ENCODE data around the gene TTC33. TPM values are rescaled to one million over a fixed set of nuclear protein-coding genes. Genes with fewer than 3 reads are reported as not detected.

Gene TTC33
- total and polyA plus RNA-seq, 2 of the 13 experiments (the other 11 are each of a cell fraction or from before 2014, with no cell fraction given): 4.5 to 20.0 TPM

- TF ChIP-seq HMGXB4 (CRISPR knock-in tag; IDR thresholded peaks at IDR 0.05; ENCODE audit: borderline replicate concordance in 1 of 2, low read depth in 1 of 2) (no peak), AGO1 (IDR thresholded peaks at IDR 0.05; ENCODE audit: low read depth, low read length, poor library complexity, severe bottlenecking) (no peak), ZNF775 (CRISPR knock-in tag; IDR thresholded peaks at IDR 0.05; ENCODE audit: borderline replicate concordance) (no peak)
These were observed 240.3 kb downstream of the TTC33 start (continued) for GRCh38 chr5:40515476-40515875.

GRCh38 chr5:40514976-40515375 is 240.8 kb downstream of the TTC33 start:
- ATAC-seq (no peak), FAIRE-seq (no peak), DNase-seq (ENCODE audit: low spot score) (no peak)
- Histone ChIP-seq H3K27me3 (ENCODE audit: control insufficient read depth in 1 of 2, insufficient read depth in 2 of 2, low read length in 2 of 2) (no peaks in the 10 kb centered on the region; a peak in 1 of 5 replicates), H3K4me1 (ENCODE audit: insufficient read depth, low read length) (no peaks in the 10 kb centered on the region), H4K20me1 (ENCODE audit: insufficient read depth, low read length) (no peaks in the 10 kb centered on the region), H3K79me2 (ENCODE audit: insufficient read depth, low read length) (no peaks in the 10 kb centered on the region), H3K4me2 (ENCODE audit: low read depth, low read length) (no peak overlapping the region), H3K36me3 (replicated peaks in 1 of 2; ENCODE audit: control insufficient read depth in 1 of 2, insufficient read depth in 2 of 2, low read length in 2 of 2) (no peaks in the 10 kb centered on the region), H3K9ac (ENCODE audit: insufficient read depth, low read depth, low read length) (no peak overlapping the region), H3K27ac (ENCODE audit: extremely low read length, insufficient read depth, low read length) (no peak overlapping the region), H2AFZ (ENCODE audit: low read length) (no peak overlapping the region), H3K4me3 (replicated peaks in 1 of 3; ENCODE audit: insufficient read depth in 1 of 3, low read depth in 2 of 3, low read length in 3 of 3) (no peak overlapping the region), H3K9me3 (ENCODE audit: low read length) (no peaks in the 10 kb centered on the region)
- intact Hi-C loops (cut with micrococcal nuclease; ENCODE audit: unreplicated experiment) (no loop called here), in situ Hi-C loops (cut with HindIII; ENCODE audit: extremely low pct_ligation_motif_present, low pct_unique_long_range_greater_than_20kb) (no loop called here)
- POLR2A ChIA-PET: no interaction called here
- WGBS (ENCODE audit: low lambda C conversion rate): 19% methylated on average over 5 of the region's 5 CpGs
- BruUV-seq (replicated peaks): no TSS peak
- CTCF ChIA-PET (ENCODE audit: low intra/inter-chr PET ratio, low total read pairs): no interaction called here
- TF ChIP-seq PRDM4 (CRISPR knock-in tag; IDR thresholded peaks at IDR 0.05; ENCODE audit: borderline replicate concordance) (no peak), ZNF264 (CRISPR knock-in tag; IDR thresholded peaks at IDR 0.05) (no peak), CEBPB (IDR thresholded peaks at IDR 0.05; ENCODE audit: borderline replicate concordance, low read depth, low read length) (no peak), FOXK1 (CRISPR knock-in tag; IDR thresholded peaks at IDR 0.05; ENCODE audit: borderline replicate concordance, low read depth) (no peak), CCAR2 (optimal IDR thresholded peaks at IDR 0.05; ENCODE audit: low read depth, low read length) (no peak), NFE2L2 (IDR thresholded peaks at IDR 0.05; ENCODE audit: low read length) (no peak), SKI (IDR thresholded peaks at IDR 0.05; ENCODE audit: partially characterized antibody) (no peak), IRF1 (CRISPR knock-in tag; IDR thresholded peaks at IDR 0.05; ENCODE audit: low read depth) (no peak), RARA (CRISPR knock-in tag; IDR thresholded peaks at IDR 0.05) (no peak), ZBTB1 (CRISPR knock-in tag; IDR thresholded peaks at IDR 0.05; ENCODE audit: borderline replicate concordance) (no peak), GFI1 (CRISPR knock-in tag; IDR thresholded peaks at IDR 0.05; ENCODE audit: borderline replicate concordance) (no peak), CBFB (CRISPR knock-in tag; IDR thresholded peaks at IDR 0.05) (no peak)
